Activated CD4-positive, alpha-beta T cell treated with anti-CD3 and anti-CD28 coated beads, Interleukin-10, Interleukin-2, amounts not matched to agents 100 ng/mL and 50 ng/mL, durations not matched to agents 16 hours and 8 hours (primary cell): Measurements from ENCODE around the gene ALDH1L2.
"Not testable (repeated sequence)": the region's sequence is repeated elsewhere in the genome, so short reads cannot be mapped to it uniquely, and the experiment has no call there.

Experiments
- DNase-seq: peaks from one replicate; pipeline ENCODE4 v3.0.0-alpha.2; 2020

Gene ALDH1L2

GRCh38 chr12:105030820-105031807, 53.1 kb downstream of the ALDH1L2 start:
- peak; percentile 31 for DNase-seq

GRCh38 chr12:105026411-105026810, 57.8 kb downstream of the ALDH1L2 start:
- no peak for DNase-seq

- no peak for DNase-seq
Observed at GRCh38 chr12:105025890-105026289, 58.4 kb downstream of the ALDH1L2 start.

GRCh38 chr12:105024928-105025327, 59.3 kb downstream of the ALDH1L2 start:
- DNase-seq, result no peak

DNA sequence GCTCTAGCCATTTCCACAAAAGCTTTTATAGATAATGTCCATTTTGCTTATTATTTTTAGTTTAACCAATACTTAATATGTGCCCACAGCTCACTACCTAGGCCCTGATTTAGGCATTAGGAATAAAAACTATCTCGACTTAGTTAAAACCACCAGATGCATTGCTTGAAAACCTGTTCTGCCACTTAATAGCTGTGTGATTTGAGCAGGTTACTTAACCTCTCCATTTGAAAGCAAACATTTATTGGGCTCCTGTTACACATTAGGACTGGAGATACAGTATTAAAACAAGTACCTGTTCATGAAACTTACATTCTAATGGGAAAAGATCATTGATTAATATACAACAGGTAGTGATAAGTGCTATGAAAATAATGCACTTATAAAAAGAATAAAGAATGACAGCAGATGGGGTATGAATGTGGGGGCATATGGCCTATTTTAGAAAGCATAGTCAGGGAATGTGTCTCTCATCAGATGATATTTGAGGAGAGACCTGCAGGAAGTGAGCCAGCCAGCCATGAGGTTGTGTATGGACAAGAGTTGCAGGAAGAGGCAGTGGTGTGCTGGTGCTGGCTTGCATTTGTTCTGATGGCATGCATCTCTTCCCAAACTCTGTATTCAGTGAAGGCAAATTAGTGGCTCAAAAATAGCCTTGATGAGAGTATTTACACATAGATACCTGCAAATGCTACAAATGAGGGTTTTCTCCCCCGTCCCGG, 63.9 kb downstream of the ALDH1L2 start:
- no peak for DNase-seq

GRCh38 chr12:105018776-105019175, 65.5 kb downstream of the ALDH1L2 start:
- no peak for DNase-seq

DNA sequence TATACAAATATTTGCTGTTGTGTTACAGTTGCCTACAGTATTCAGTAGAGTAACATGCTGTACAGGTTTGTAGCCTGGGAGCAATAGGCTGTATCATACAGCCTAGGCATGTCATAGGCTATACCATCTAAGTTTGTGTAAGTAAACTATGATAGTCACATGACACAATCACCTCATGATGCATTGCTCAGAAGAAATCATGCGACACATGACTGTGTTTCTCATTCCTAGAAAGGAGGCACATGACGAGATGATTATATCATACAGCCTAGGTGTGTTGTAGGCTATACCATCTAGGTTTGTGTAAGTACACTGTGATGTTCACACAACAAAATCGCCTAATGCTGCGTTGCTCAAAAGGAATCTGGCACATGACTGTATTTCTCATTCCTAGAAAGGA, 66.2 kb downstream of the ALDH1L2 start:
- peak; percentile 8 for DNase-seq

GRCh38 chr12:105015543-105015942, 68.7 kb downstream of the ALDH1L2 start:
- DNase-seq, result no peak

GRCh38 chr12:105014603-105015002, 69.7 kb downstream of the ALDH1L2 start:
- no peak for DNase-seq

- no peak for DNase-seq
Observed at GRCh38 chr12:105013892-105014291, 70.4 kb downstream of the ALDH1L2 start.

- no peak for DNase-seq
Observed at GRCh38 chr12:105001476-105001875, 82.8 kb downstream of the ALDH1L2 start.

GRCh38 chr12:104999347-104999685, 84.9 kb downstream of the ALDH1L2 start:
- DNase-seq, result no peak

DNA sequence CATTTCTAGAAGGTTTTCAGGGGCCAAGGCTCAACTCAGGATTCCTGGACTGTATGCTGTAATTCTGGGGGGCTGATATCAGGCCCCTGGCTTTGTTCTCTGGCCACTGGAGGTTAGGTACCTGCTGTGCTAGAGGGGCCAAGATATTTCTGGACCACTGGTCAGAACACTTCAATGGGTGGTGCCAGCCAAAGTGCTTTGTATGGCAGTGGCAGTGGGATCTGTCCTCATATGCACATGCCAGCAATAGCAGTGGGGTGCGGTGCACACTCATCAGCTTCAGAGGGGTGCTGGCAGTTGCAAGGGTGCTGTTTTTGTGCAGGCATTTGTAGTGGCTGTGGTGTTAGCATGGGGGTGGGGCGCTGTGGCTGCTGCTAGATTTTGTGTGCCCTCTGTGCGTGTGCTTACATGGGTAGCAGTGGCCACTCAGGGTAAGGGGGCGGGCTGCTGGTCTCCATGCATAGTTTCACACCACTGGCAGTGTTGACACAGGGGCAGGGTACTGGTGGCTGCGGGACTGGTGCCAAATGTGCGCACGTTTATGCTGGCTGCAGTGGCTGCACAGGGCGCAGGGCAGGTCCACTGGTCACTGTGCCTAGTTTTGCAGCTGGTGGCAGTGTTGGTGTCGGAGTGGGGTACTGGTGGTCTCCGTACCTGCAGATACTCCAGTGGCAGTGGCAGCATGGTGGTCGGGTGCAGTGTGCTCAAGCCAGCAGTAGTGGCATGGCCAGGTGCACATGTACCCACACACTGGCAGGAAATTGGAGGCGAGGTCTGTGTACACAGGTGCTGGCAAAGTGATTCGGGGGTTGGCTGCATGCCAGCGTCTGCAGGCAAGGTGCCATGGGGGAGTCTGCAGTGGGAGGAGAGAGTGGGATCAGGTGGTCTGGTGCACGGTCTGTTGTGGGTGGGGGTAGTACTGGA, 85.6 kb downstream of the ALDH1L2 start:
- no peak for DNase-seq

DNA sequence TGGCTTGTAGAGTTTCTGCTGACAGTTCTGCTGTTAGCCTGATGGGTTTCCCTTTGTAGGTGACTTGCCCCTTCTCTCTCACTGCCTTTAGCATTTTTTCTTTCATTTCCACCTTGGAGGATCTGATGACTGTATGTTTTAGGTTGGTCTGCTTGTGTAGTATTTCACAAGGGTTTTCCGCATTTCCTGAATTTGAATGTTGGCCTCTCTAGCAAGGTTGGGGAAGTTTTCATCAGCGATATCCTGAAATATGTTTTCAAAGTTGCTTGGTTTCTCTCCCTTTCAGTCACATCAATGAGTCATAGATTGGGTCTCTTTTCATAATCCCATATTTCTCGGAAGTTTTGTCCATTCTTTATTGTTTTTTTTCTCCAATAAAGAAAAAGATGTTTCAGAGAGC, 86.7 kb downstream of the ALDH1L2 start:
- DNase-seq, result no peak

- no peak for DNase-seq
Observed at GRCh38 chr12:104994336-104994735, 89.9 kb downstream of the ALDH1L2 start.

DNA sequence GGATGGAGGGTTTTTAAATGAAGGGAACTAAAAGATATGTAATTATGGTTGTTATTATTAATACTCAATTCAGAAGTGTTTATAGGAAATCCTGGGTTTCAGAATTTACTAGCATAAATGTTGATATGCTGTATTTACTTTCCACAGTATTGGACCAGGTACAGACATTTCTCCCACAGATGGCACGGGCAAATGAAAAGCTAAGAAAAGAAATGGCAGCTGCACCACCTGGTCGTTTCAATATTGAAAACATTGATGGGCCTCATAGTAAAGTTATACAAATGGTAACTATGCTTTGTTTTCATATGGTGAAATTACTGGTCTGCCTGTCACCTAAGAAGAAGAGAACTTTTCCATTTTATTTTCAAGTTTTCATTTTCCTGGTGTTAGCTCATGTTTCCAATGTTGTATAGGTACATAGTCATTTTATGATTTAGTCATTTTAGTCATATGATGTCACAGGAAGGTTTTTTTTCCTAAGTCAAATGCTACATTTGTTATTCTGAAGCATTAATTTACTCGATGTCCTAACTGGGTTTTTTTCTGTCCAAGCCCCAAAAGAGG, 92.6 kb downstream of the ALDH1L2 start:
- DNase-seq, result peak; percentile 22

DNA sequence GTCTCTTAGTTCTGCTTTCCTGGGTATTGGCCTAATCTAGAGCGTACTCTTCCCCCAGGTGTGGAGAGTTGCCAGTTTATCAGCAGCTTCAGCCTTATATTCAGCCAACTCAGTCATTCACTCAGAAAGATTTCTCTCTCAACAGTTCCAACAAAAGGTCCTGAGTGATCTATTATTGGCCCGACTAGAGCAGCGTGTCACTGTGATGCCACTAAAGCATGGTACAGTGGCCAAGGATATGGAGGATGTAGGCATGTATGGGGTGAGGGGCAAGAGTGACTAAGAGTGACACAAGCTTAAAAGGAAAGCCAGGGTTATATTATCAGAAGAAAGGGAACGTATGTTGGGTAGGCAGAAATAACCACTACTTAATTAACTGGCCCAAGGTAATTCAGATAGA, 93.3 kb downstream of the ALDH1L2 start:
- no peak for DNase-seq

- DNase-seq, result peak; percentile 90
Observed at GRCh38 chr12:104986022-104986941, 98.0 kb downstream of the ALDH1L2 start, which contains the start of gene NOPCHAP1. TSS of gene NOPCHAP1 (plus strand) at chr12:104986316. CDS start at chr12:104986353, 37 bp downstream.

GRCh38 chr12:104985206-104985605, 99.1 kb downstream of the ALDH1L2 start:
- no peak for DNase-seq

- DNase-seq, result not testable (repeated sequence)
Observed at GRCh38 chr12:104977688-104978087, 106.6 kb downstream of the ALDH1L2 start.

DNA sequence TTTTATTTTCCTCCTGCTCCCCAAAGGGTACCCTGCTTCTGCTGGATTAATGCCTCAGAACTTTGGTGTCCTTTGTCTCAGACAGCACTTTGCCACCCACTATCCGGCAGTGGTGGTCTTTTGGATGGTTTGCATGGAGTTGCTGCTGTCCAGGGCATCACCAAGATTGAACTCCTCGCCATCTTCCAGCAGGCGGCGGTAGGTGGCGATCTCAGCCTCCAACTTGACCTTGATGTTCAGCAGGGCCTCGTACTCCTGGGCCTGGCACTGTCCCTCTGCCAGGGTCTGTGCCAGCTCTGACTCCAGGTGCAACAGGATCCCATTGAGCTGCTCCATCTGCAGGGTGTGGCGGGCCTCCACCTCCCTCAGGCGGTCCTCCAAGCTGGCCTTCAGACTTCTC, 107.6 kb downstream of the ALDH1L2 start:
- DNase-seq, result no peak
